ENCODE results near the gene COL15A1. TPM values are rescaled to one million over a fixed set of nuclear protein-coding genes. Genes with fewer than 3 reads are reported as not detected.

COL15A1 gene
- total and polyA plus RNA-seq, 2 of the 8 experiments (the other 6 are each of a cell fraction or from before 2014, with no cell fraction given): 0.12 to 0.15 TPM

GRCh38 chr9:99062549-99062948, 118.8 kb downstream of the COL15A1 start:
- DNase-seq (ENCODE audit: low read depth in 1 of 2, low spot score in 2 of 2) (no peak), FAIRE-seq (no peak)
- Histone ChIP-seq H2BK20ac (ENCODE audit: low read length) (no peak overlapping the region), H2BK120ac (replicated peaks; ENCODE audit: low read depth, low read length) (no peak overlapping the region), H4K91ac (replicated peaks; ENCODE audit: insufficient read length, low read length) (no peak overlapping the region), H2BK5ac (ENCODE audit: low read depth, low read length) (no peak overlapping the region), H3K14ac (ENCODE audit: insufficient read length) (no peak overlapping the region), H3K4me1 (replicated peaks in 1 of 4; ENCODE audit: control insufficient read depth in 3 of 4, insufficient read depth in 4 of 4, low read length in 3 of 4) (no peaks in the 10 kb centered on the region), H2BK15ac (ENCODE audit: low read length) (no peak overlapping the region), H3K23me2 (ENCODE audit: low read depth, low read length) (no peaks in the 10 kb centered on the region), H4K8ac (ENCODE audit: extremely low read depth, insufficient read depth, low read length) (no peak overlapping the region), H3K4ac (replicated peaks; ENCODE audit: insufficient read length, low read depth, low read length) (no peak overlapping the region), H3K18ac (ENCODE audit: extremely low read depth, low read length) (no peak overlapping the region), H3K9ac (replicated peaks in 1 of 4; ENCODE audit: extremely low read depth in 1 of 4, low read depth in 3 of 4, low read length in 3 of 4) (no peak overlapping the region), H2BK12ac (ENCODE audit: low read depth, low read length) (no peak overlapping the region), H3K36me3 (ENCODE audit: control insufficient read depth in 2 of 4, insufficient read depth in 4 of 4, low read length in 3 of 4) (no peaks in the 10 kb centered on the region), H4K5ac (ENCODE audit: insufficient read length, low read depth, low read length) (no peak overlapping the region), H3K4me3 (ENCODE audit: extremely low read depth in 1 of 4, insufficient read depth in 2 of 4, low read depth in 3 of 4, low read length in 4 of 4) (no peak overlapping the region), H2AK5ac (ENCODE audit: low read depth, low read length) (no peak overlapping the region), H3K4me2 (ENCODE audit: insufficient read depth in 1 of 2, low read depth in 2 of 2, low read length in 2 of 2) (no peak overlapping the region), H3K27me3 (replicated peaks in 1 of 4; ENCODE audit: control insufficient read depth in 3 of 4, extremely low read depth in 1 of 4, insufficient read depth in 3 of 4, low read length in 3 of 4) (no peaks in the 10 kb centered on the region; a peak in 1 of 7 replicates), H3K56ac (replicated peaks; ENCODE audit: insufficient read length, low read depth, low read length) (no peak overlapping the region), H3K27ac (ENCODE audit: low read depth, low read length) (no peak overlapping the region), H3K79me1 (ENCODE audit: low read depth, low read length) (no peaks in the 10 kb centered on the region), H3K9me3 (ENCODE audit: insufficient read depth in 2 of 2, low read depth in 1 of 2, low read length in 1 of 2) (no peaks in the 10 kb centered on the region), H3K23ac (ENCODE audit: insufficient read length) (no peak overlapping the region), H4K20me1 (replicated peaks in 1 of 2; ENCODE audit: control insufficient read depth in 1 of 2, insufficient read depth in 2 of 2, low read length in 2 of 2) (no peaks in the 10 kb centered on the region), H2AFZ (ENCODE audit: low read length) (no peak overlapping the region), H3K79me2 (ENCODE audit: control insufficient read depth in 1 of 2, insufficient read depth in 2 of 2, low read length in 2 of 2) (no peaks in the 10 kb centered on the region)
- 89% methylated on average over 1 of the region's 1 CpG; no CpG with 5 or more reads in 1 of the 2 experiments for WGBS, 2 experiments (ENCODE audit: extremely low coverage in 1 of 2, insufficient coverage in 1 of 2, insufficient read length in 1 of 2, insufficient replicate concordance in 2 of 2, low coverage in 1 of 2, low lambda C conversion rate in 2 of 2, missing lambda C conversion rate in 1 of 2)
- ChIA-PET CTCF (ENCODE audit: partially characterized antibody) (no interaction called here), POLR2A (ENCODE audit: partially characterized antibody) (no interaction called here)
- TF ChIP-seq SP4 (IDR thresholded peaks at IDR 0.05; ENCODE audit: low read length) (no peak), TEAD4 (IDR thresholded peaks at IDR 0.05; ENCODE audit: low read depth, low read length) (no peak), MAX (IDR thresholded peaks at IDR 0.05) (no peak), HDAC6 (IDR thresholded peaks at IDR 0.05; ENCODE audit: low read depth, low read length) (no peak), SAP30 (IDR thresholded peaks at IDR 0.05; ENCODE audit: insufficient read depth, insufficient replicate concordance, low read length) (no peak), BCL11A (IDR thresholded peaks at IDR 0.05; ENCODE audit: low read depth in 2 of 2, low read length in 2 of 2) (no peak), PHF8 (conservative IDR thresholded peaks at IDR 0.05; ENCODE audit: low read depth, low read length) (no peak), CTBP2 (IDR thresholded peaks at IDR 0.05; ENCODE audit: borderline replicate concordance, insufficient read depth, insufficient read length, low read length) (no peak)

All from H1 (cell line).